OCI-LY3 (cell line): ENCODE results near the gene TMEM253.

ENCODE experiments used
- H2AFZ ChIP-seq: fragments of 200-600, 300-600 bp; shearing (Covaris generic); 2 replicates; pipeline ENCODE4 v1.6.0; 2014; ENCODE audit warnings: antibody characterized with exemption, low read depth, low read length
- H3K27ac ChIP-seq: fragments of 200-600, 300-600 bp; sonication (generic); 2 replicates; pipeline ENCODE4 v1.5.1; 2014; ENCODE audit warnings: mild to moderate bottlenecking, low read length, moderate library complexity, mixed read lengths
- H3K27me3 ChIP-seq: fragments of 200-600, 300-600 bp; sonication (generic); 2 replicates; pipeline ENCODE4 v1.6.1; 2014; ENCODE audit warnings: low read depth, low read length, mixed read lengths
- H3K36me3 ChIP-seq: fragments of 200-600, 300-600 bp; sonication (generic); replicated peaks from 2 replicates; pipeline ENCODE3; 2014; ENCODE audit warnings: low read depth, low read length, mixed read lengths
- H3K4me1 ChIP-seq: fragments of 300-600, 200-600 bp; sonication (generic); 2 replicates; pipeline ENCODE4 v1.6.1; 2014; ENCODE audit warnings: low read length, mixed read lengths
- H3K4me2 ChIP-seq: fragments of 200-600, 300-600 bp; sonication (generic); 2 replicates; pipeline ENCODE4 v1.6.1; 2014; ENCODE audit warnings: low read length, mixed read lengths
- H3K4me3 ChIP-seq: fragments of 300-600, 200-600 bp; sonication (generic); 2 replicates; pipeline ENCODE4 v1.5.1; 2014; ENCODE audit warnings: antibody characterized with exemption, mild to moderate bottlenecking, low read length, moderate library complexity
- H3K79me2 ChIP-seq: fragments of 300-600, 200-600 bp; shearing (Covaris generic); 2 replicates; pipeline ENCODE4 v1.6.1; 2014; ENCODE audit warnings: mild to moderate bottlenecking, low read length, mixed read lengths
- H3K9ac ChIP-seq: fragments of 300-600, 200-600 bp; shearing (Covaris generic); 2 replicates; pipeline ENCODE4 v1.6.0; 2014; ENCODE audit warnings: mild to moderate bottlenecking, low read length, moderate library complexity
- H3K9me3 ChIP-seq: fragments of 200-600, 300-600 bp; shearing (Covaris generic); 2 replicates; pipeline ENCODE4 v1.6.1; 2014; ENCODE audit warnings: low read length, mixed read lengths; ENCODE audit not compliant: insufficient read depth
- H4K20me1 ChIP-seq: fragments of 200-600, 300-600 bp; sonication (generic); 2 replicates; pipeline ENCODE4 v1.6.1; 2016; ENCODE audit warnings: low read length, mixed read lengths; ENCODE audit not compliant: insufficient read depth
- EZH2phosphoT487 ChIP-seq: fragments of 200-600 bp; shearing (Covaris generic); IDR thresholded peaks from 2 replicates; pipeline ENCODE4 v1.6.1; 2018; ENCODE audit warnings: antibody characterized with exemption, mixed run types, low read depth
- TF ChIP-seq, protein P1 (sequence below): fragments of 200-600, 300-600 bp; sonication (generic); IDR thresholded peaks from 2 replicates; pipeline ENCODE4 v1.5.1; 2014; ENCODE audit warnings: antibody characterized with exemption, low read length, low read depth

The TMEM253 gene

DNA sequence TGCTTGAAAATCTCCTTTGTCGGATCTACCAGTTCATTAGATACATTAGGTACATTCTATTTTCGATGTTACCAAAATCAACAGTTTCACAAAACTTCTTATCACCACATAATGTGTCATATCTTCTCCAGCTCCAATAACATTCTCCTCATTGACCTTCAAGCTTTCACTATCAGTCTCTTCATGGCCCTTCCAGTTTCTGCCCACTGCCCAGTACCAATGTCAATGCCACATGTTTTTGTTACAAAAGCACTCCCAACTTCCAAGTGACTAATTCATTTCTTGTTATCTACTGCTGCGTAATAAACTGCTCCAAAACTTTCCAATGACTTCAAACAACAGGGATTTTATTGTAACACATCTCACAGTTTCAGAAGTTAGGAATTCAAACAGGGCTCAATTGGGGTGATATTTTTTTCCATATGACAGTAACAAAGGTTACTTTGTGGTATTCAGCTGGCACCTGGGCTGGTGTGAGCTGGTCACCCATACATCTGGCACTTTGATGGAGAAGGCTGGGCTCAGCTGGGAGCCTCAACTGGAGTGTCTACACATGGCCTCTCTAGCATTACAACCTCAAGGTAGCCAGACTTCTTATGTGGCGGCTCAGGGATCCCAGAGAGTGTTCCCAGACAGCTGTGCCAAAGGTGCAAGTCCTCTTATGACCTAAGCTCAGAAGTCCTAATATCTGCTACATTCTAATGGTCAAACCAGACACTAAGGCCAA lies 48.9 kb downstream of the TMEM253 start:
- no peaks in the 10 kb centered on the region; the same call in 1 of the 2 replicates for H3K9me3 ChIP-seq
- no peaks in the 10 kb centered on the region; the same call in 1 of the 2 replicates for H3K27me3 ChIP-seq
- H3K4me3 ChIP-seq: no peak overlapping the region
- no peaks in the 10 kb centered on the region for H3K4me1 ChIP-seq
- H3K36me3 ChIP-seq: no peaks in the 10 kb centered on the region
- no peak overlapping the region for H3K27ac ChIP-seq
- TF ChIP-seq, protein P1, sequence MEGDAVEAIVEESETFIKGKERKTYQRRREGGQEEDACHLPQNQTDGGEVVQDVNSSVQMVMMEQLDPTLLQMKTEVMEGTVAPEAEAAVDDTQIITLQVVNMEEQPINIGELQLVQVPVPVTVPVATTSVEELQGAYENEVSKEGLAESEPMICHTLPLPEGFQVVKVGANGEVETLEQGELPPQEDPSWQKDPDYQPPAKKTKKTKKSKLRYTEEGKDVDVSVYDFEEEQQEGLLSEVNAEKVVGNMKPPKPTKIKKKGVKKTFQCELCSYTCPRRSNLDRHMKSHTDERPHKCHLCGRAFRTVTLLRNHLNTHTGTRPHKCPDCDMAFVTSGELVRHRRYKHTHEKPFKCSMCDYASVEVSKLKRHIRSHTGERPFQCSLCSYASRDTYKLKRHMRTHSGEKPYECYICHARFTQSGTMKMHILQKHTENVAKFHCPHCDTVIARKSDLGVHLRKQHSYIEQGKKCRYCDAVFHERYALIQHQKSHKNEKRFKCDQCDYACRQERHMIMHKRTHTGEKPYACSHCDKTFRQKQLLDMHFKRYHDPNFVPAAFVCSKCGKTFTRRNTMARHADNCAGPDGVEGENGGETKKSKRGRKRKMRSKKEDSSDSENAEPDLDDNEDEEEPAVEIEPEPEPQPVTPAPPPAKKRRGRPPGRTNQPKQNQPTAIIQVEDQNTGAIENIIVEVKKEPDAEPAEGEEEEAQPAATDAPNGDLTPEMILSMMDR: no peak
- TF ChIP-seq EZH2phosphoT487: no peak
- no peaks in the 10 kb centered on the region for H3K79me2 ChIP-seq
- no peak overlapping the region for H3K4me2 ChIP-seq
- no peak overlapping the region for H2AFZ ChIP-seq
- no peak overlapping the region for H3K9ac ChIP-seq
- H4K20me1 ChIP-seq: no peaks in the 10 kb centered on the region
